K562 (cell line): ENCODE data around the gene POLD4. TPM values are rescaled to one million over a fixed set of nuclear protein-coding genes. Genes with fewer than 3 reads are reported as not detected.

ENCODE experiments used
- ARID3A ChIP-seq: IDR thresholded peaks from 2 replicates; pipeline ENCODE4 v1.6.1; 2012; ENCODE audit warnings: low read depth, low read length, improper control_type of control experiment, borderline replicate concordance
- BCLAF1 ChIP-seq, 2 experiments: fragments of 450-650 bp in 1 of 2; IDR thresholded peaks; 2 replicates each; pipeline ENCODE4 v1.6.1; 2011 to 2017; ENCODE audit warnings: low read depth in 2 of 2, antibody characterized with exemption in 1 of 2, borderline replicate concordance in 1 of 2, low read length in 1 of 2, mild to moderate bottlenecking in 1 of 2, mixed read lengths in 1 of 2; ENCODE audit not compliant: control insufficient read depth in 1 of 2
- CTBP1 ChIP-seq: fragments of 450-650 bp; IDR thresholded peaks from 2 replicates; pipeline ENCODE4 v1.6.1; 2016; ENCODE audit warnings: borderline replicate concordance
- E4F1 ChIP-seq: fragments of 250-450 bp; sonication (Bioruptor Pico); IDR thresholded peaks from 2 replicates; pipeline ENCODE4 v1.5.0; 2021; ENCODE audit warnings: mild to moderate bottlenecking, borderline replicate concordance
- MTF1 ChIP-seq: fragments of 250-450 bp; sonication (Bioruptor Pico); IDR thresholded peaks from 2 replicates; pipeline ENCODE4 v1.9.0; 2021; ENCODE audit warnings: moderate library complexity, mild to moderate bottlenecking, inconsistent platforms, borderline replicate concordance
- NCOA6 ChIP-seq: fragments of 450-650 bp; IDR thresholded peaks from 2 replicates; pipeline ENCODE4 v1.6.1; 2017; ENCODE audit warnings: mild to moderate bottlenecking
- SIN3B ChIP-seq: fragments of 450-650 bp; IDR thresholded peaks from 2 replicates; pipeline ENCODE4 v1.6.1; 2017; ENCODE audit warnings: low read depth, mild to moderate bottlenecking, moderate library complexity
- SMARCC2 ChIP-seq: fragments of 450-650 bp; IDR thresholded peaks from 2 replicates; pipeline ENCODE4 v1.6.1; 2017; ENCODE audit warnings: antibody characterized with exemption, moderate library complexity, mild to moderate bottlenecking, low read depth
- SNAPC5 ChIP-seq: fragments of 250-450 bp; sonication (Bioruptor Pico); IDR thresholded peaks from 2 replicates; pipeline ENCODE4 v1.8.0; 2021; ENCODE audit warnings: moderate library complexity, mild to moderate bottlenecking, inconsistent platforms
- XRCC5 ChIP-seq: fragments of 200-400 bp; formaldehyde crosslinking; IDR thresholded peaks from 2 replicates; pipeline ENCODE4 v1.6.1; 2017; ENCODE audit warnings: low read depth, mild to moderate bottlenecking, low read length
- ZBTB49 ChIP-seq: sonication (generic); formaldehyde crosslinking; IDR thresholded peaks from 2 replicates; pipeline ENCODE4 v1.8.0; 2022; ENCODE audit warnings: missing genetic modification reagents, mild to moderate bottlenecking, borderline replicate concordance
- ZKSCAN1 ChIP-seq: fragments of 150-350 bp; IDR thresholded peaks from 2 replicates; pipeline ENCODE4 v1.6.1; 2016; ENCODE audit warnings: low read depth, low read length
- ZNF445 ChIP-seq: fragments of 250-450 bp; sonication (Bioruptor Pico); IDR thresholded peaks from 2 replicates; pipeline ENCODE4 v1.4.0; 2020; ENCODE audit warnings: low read depth, mild to moderate bottlenecking, moderate library complexity
- polyA plus RNA-seq, 8 experiments: library from polyadenylated mRNA; depleted of rRNA in 4 of 8; stranded (reverse) in 5 of 8; unstranded in 3 of 8; fragments of >200 nt; fragmentation: Nextera tagmentation in 2 of 8; fragmentation: Illumina TruSeq in 1 of 8; extraction: Ambion mirVana in 2 of 8; extraction: Trizol in 1 of 8; gene quantifications; 2 replicates each; pipeline versions ENCODE4 v1.2.1 to v1.2.3, GENCODE V29; 2011 to 2014; ENCODE audit warnings: inconsistent platforms in 1 of 8, missing spikeins in 1 of 8
- total RNA-seq, 7 experiments: library from RNA; depleted of rRNA in 6 of 7; stranded (reverse); fragments of >200 nt in 6 of 7; fragmentation: Illumina TruSeq in 2 of 7; extraction: Trizol in 2 of 7; gene quantifications; 2 replicates each; pipeline versions ENCODE4 v1.2.1 to v1.2.3, GENCODE V29; 2011 to 2021; ENCODE audit warnings: low replicate concordance in 1 of 7

POLD4 gene
- total and polyA plus RNA-seq, 9 of the 15 experiments (the other 6 are each of a cell fraction or from before 2014, with no cell fraction given) = 5.8 to 64.5 (median 18.3) TPM

- TF ChIP-seq XRCC5 (0 out of 2 replicates have a peak, but pooled peaks have one; percentile 42), CTBP1 (peak; percentile 35; the same call in 1 of the 2 replicates), MTF1 (CRISPR knock-in tag) (no peak), ARID3A (no peak), ZBTB49 (CRISPR knock-in tag) (no peak), SIN3B (peak; percentile 90), BCLAF1 (IDR thresholded peaks at IDR 0.05; ENCODE audit: borderline replicate concordance in 1 of 2, control insufficient read depth in 1 of 2, low read depth in 2 of 2, low read length in 1 of 2) (no peak), SMARCC2 (no peak), ZNF445 (CRISPR knock-in tag) (no peak), ZKSCAN1 (peak; percentile 46; the same call in 1 of the 2 replicates), E4F1 (no peak), NCOA6 (no peak), SNAPC5 (CRISPR knock-in tag) (no peak)
These were observed 38.2 kb upstream of the POLD4 start, which contains the start of gene RAD9A (continued) for GRCh38 chr11:67391304-67392182.
